ENCODE data around the gene DNAI7.

Gene DNAI7, protein sequence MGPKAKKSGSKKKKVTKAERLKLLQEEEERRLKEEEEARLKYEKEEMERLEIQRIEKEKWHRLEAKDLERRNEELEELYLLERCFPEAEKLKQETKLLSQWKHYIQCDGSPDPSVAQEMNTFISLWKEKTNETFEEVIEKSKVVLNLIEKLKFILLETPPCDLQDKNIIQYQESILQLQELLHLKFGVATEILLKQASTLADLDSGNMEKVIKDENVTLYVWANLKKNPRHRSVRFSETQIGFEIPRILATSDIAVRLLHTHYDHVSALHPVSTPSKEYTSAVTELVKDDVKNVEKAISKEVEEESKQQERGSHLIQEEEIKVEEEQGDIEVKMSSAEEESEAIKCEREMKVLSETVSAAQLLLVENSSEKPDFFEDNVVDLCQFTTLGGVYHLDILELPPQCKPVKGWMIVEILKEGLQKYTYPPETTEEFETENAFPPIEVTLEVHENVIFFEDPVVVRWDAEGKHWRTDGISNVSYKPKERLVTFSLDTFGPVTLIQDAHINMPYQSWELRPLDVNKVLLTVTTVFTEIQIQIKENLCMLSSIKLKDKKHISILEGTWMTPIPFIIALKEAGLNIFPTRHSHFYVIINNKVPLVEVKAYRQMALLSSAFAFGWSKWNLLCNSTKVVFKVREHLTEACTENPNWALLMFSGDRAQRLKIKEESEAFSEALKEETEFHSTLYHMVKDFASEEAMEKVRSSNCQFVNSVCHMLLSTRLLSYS

DNA sequence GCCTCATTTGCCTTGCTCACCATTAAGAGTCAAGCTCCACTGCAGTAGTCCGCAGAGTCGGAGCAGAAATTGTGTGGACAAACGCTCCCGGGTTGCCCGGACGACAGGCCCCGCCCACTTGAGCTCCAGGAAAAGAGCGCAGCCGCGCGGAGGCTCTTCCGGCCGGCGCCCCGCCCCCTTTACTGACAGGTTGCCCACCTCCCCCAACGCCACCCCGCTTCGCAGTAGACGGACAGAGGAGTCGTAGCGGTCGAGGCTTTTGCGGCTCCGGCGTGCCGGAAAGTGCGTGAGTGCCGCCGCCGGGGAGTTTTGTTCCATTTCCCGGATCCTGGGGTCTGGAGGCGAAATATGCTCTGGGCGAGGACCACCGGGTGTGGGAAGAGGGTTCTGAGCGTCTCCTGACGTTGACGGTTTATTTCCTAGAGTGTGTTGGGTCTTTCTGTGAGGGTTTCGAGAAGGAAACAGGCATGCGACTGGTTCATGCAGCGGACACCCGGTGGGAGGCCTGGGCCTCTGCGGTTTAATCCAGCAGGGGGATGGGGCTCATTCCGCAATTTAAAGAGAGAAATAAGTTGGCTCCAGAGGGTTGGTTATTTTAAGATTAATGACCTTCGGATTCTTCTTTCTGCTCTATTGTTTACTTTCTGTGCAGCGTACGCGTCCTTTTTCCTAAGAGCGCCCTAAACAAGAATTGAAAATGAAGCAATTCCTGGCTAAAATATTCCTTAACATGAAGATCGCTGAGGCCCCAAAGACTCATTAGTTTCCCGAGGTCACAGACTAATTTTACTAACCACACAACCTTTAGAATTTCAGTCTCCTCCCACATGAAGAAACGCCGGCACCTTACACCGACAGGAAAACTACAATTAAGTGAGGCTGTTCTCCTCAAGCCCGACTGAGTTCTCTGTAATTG, at the start of gene DNAI7, which contains the start of gene ETFRF1:
Gene DNAI7 (minus strand): TSS at position 105 of the 916 bp plus-strand sequence. CDS start 82 bp downstream, at position 23.
Gene ETFRF1 (plus strand): TSS at position 182 of the 916 bp plus-strand sequence. CDS start 8,720 bp downstream, outside the sequence.
- DNase-seq = peak; percentile 95

DNA sequence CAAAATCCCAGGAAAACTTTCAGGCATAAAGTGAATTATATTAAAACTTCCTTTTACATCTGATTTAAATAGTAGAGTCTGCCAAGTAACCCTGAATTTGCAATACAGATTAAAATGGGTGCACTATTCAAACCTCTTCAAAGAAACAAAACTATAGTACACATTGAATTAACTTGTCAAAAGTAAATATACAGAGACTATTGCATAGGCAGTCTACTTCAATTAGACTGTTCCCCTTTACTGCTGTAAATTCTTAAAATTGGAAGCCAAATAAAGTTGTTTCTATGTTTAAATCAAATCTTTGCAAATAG, 48.7 kb upstream of the DNAI7 start:
- DNase-seq = no peak

DNA sequence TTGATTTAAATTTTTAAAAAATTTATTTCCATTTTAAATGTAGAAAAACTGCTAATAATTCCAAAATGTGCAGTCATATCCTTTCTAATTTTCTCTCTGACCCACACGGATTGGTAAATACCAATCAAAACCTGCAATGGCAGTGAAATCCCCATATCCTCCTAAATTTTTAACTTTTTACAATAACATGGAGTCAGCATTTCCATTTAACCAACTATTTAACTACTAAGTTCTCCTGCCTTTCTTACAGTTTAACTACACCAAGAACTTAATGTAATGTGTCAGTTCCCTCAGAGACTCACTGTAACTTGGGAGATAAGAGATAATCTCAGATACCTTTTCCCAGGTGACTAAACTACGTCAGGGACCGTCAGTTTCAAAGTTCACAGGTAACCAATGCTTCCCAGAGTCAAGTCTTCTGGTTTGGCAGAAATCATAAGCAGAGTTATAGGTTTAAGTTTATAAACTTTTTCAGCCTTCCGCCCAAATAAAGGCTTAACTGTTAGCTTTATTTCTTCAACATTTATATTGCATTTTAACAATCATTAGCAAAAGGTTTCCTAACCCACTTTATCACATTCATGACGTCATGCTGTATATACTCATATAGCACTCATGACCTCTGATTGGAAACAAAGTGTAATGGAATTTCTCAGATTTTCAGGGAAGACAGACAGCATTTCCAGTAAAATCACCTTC, 48.2 kb upstream of the DNAI7 start:
- no peak for DNase-seq

DNA sequence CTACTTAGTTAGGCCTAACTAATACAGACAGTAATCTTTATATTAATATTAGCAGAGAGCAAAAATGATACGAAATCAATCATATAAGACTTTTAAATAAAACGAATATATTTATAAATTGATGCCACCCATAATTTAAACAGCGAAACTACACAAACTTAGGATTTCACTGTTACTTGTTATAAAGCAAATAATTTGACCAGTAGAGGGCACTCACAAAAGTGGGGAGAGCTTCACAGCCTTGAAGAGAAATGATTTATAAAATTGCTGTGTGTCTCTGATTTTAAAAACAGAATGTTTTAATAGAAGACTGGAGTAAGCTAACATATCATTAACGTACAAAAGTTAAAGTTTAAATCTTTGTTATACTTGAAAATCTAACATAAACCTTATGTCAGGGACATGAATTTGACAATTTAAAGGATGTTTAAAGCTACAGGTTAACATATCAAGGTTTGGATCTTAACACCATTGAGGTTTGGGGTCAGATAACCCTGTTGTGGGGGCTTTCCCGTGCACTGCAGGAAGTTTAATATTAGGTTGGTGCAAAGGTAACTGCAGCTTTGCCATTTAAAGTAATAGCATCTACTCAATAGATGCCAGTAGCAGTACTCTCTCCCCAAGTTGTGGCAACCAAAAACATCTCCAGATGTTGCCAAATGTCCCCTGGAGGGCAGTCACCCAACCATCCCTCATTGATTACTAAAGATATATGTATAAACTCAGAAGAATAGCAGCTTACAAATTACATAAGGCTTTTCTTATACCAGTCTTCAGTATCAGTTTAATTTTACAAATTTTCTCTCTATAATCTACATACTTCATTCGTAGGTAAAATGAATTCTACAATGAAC, 46.4 kb upstream of the DNAI7 start:
- DNase-seq = peak; percentile 34

DNA sequence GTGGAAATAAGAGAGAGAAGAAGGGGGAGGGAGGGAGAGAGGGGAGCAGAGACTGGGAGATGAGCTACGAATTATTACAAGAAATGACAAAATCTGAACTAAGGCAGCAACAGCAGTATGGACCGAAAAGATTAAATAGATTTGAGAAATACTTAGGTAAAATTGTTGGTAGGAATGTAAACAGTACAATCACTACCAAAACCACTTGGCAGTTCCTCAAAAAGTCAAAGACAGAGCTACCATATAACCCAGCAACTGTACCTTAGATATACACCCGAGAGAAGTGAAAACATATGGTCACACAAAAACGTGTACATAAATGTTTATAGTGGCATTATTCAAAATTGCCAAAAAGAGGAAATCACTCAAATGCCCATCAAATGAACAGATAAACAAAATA, 41.7 kb upstream of the DNAI7 start:
- DNase-seq = no peak

DNA sequence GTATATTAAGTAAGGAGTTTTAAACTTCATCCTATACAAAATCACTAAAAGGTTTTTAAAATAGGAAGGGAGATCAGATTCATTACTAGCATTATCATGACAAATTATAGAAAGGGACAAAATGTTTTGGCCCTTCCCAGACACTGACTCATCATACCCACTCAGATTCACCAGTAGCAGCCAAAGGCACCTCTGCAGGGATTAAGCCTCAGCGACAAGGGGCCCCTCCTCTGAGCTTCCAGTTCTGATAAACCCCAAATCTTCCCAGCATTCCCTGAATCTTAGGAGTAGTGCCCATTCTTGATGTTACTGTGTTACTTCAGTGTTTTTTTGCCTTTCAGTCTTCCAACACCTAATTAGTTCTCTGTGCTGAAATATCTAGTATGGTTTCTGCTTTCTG, 41.2 kb upstream of the DNAI7 start:
- no peak for DNase-seq

DNA sequence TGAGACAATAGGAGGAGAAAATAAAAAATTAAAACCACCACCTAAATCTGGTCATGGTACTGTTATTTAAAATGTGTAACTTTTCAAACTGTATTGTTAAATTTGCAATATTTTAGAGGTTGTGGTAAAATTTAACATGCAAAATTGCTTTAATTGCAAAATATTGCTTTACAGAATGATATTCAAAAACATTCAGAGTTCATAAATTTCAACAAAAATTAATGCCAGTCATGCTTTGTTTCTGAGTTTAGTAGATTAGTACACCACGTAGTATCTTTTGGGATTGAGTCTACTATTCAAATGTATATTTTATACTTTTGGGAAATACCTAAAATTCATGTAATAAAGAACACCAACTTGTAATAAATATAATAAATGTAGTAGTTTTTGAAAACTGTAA, 18.4 kb upstream of the DNAI7 start:
- DNase-seq = no peak

DNA sequence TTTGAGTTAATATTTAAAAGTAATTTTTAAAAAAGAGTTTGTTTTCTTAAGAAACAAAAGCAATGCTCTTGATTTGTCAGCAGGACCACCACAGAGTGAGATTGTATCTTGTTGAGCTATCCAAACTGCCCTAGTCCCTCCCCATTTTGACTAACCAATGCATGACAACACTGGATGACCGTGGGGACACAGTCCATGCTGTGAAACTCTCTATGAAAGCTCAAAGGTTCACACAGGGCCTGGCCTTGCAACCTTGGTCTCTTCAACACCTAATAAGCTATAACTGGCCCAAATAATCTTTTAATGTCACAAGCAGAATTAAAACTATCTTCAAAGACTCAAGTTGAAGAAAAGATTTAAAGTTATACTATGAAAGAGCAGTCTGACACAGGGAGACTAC, 13.6 kb upstream of the DNAI7 start:
- no peak for DNase-seq

DNA sequence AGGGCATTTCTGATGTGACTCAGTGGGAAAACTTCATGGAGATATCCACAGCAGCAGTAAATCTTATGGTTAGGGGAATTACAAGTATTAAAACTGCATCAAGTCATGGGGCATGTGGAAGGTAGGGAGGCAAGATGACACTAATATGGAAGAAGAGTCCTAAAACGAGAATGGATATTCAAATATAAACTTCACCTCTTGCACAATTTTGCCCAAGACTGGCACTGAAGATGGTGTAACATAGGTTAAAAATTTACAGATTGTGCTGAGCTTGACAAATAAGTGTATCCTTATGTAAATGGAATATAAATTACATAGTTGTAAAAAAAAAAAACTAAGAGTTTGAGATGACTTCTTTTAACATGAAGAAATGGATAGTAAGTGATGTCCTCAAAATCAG, 12.9 kb upstream of the DNAI7 start:
- DNase-seq = no peak

DNA sequence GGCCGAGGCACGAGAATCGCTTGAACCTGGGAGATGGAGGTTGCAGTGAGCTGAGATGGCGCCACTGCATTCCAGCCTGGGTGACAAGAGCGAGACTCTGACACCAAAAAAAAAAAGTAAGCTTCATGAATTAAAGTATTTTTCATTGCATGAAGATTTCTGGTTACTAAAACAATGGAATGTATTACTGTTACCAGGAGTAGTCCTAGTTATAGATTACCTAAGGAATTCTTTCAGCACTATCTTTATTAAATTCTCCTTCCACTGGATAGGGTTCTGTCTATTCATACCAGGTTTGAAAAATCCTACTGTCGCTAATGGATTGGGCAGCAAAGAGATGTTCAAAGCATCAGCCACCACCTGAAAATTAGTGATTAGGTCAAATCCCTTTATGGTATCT, 12.5 kb upstream of the DNAI7 start:
- DNase-seq = no peak

DNA sequence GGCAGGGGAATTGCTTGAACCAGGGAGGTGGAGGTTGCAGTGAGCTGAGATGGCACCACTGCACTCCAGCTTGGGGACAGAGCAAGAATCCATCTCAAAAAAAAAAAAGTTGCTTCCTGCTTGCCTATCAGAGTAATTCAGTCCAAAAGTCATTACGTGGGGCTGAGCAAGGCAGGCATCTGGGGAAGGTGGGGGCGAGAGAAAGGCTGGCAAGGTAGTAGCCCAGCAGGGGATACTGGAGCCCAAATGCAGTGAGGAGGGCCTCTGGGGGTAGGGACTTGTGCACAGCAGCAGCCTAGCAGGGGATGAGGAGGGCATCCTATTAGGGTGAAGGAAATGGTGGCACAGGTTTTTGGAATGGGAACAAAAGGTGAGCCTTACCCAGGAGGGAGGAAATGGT, 7.2 kb upstream of the DNAI7 start:
- DNase-seq = no peak

DNA sequence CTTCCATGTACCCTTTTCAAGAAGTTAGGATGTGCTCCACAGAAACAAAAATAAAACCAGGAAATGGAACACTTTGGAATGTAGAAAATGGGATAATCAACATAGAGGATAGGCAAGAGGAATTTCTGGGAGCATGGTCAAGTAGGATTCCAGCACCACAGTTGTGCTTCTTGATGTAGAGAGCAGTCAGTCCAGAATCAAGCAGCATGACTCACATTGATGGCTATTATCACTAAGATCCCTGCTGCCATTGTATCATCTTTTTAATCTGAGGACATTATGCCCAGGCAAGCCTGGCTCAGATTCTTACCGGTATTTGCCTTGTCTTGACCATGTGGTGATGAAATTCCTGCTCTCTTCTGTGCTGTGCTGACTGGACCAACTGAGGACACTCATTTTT, 5.7 kb upstream of the DNAI7 start:
- DNase-seq = no peak

DNA sequence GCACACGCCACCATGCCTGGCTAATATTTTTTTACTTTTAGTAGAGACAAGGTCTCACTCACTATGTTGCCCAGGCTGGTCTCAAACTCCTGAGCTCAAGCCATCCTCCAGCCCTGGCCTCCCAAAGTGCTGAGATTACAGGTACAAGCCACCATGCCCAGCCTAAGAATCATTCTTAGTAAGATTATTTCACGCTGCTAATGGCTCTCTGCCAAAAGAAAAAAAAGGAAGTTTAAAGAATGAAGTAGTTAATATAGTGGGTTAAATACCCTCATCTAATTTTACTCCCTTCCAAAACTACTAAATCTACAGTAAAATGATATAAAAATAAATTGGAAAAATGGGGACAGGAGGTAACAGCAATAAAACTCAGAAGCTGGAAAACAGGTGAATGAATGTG, 2.6 kb upstream of the DNAI7 start:
- no peak for DNase-seq

DNA sequence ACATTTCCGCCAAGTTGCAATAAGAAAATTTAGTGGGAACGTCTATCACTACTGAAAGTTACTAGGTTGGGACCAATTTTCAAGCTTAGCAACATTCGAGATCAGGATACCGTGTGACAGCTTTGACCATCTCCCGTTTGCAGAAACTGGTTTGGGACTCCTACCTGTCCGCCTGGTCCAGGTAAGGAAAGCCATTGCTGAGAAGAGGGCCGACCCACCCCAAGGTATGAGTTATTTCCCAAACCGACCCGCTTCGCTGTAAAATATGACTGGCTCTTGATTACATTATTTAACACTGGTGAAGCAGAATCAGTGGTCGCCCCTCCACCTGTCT, 271 bp downstream of the DNAI7 start:
- no peak for DNase-seq

DNA sequence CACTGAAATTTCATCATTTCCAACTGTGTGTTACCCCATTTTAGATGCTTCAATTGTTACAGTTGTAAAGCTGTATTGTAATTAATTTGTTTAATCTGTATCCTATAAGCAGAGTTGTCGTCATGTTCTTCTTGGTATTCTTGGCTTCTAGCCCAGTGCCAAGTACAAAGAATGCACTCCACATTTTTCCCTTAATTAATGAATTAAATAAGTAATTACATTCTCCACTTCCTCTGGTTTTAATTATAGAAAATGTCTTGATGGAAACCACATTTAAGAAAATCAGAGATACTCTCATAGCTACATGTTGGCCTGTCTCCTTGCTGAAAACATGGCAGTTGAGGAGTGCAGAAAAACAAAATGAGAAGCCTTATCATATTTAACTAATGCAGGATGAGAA, 746 bp downstream of the DNAI7 start:
- DNase-seq = no peak

DNA sequence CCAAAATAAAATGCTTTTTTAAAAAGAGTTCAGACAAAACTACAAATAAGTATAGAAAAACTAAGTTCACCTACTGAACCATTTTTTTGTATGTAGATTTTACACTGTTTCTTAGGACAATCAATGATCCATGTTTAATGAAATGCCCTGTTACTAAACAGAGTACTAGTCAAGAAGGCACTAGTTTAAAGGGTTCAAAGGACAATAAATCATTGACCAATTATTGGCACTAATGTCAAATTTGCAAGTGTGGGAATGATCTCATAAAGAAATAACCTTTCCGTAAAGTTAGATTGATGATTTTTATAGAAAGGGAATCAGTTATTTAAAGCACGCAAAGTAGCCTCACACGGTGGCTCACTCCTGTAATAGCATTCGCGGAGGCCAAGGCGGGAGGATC, 4.2 kb downstream of the DNAI7 start:
- DNase-seq = no peak

DNA sequence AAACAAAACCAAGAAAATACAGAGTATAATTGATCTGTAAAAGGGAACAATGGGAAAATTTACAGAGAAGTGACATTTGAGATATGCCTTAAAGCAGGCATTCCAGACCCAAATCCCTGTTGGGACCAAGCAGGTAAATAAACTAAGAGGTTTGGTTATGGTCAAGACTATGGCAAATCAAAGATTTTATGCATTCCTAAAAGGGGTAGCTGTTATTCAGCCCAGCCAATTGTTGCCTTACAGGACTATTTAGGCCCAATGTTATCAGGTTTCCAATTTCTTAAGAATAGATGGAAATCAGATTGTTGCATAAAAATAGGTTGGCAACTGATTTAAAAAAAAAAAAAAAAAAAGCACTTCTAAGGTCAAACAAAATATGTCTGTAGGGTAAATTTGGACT, 5.3 kb downstream of the DNAI7 start:
- no peak for DNase-seq

DNA sequence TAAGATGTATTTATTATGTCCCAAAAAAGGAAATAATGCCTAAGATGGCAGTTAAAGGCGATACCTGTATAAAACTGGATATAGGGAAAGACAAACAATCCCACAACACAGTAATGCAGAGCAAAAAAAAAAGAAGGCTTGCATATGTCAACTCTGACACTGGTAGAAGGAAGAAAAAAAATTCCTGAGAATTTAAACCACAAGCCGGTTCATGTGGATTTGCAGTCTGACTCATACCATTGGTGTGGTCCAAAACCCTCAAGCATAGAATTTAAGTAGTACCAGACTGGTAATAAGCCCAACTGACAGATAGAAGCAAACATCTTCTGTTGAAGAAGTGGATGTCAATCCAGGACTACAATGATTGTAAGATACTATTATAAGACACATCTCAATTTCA, 7.2 kb downstream of the DNAI7 start:
- no peak for DNase-seq

DNA sequence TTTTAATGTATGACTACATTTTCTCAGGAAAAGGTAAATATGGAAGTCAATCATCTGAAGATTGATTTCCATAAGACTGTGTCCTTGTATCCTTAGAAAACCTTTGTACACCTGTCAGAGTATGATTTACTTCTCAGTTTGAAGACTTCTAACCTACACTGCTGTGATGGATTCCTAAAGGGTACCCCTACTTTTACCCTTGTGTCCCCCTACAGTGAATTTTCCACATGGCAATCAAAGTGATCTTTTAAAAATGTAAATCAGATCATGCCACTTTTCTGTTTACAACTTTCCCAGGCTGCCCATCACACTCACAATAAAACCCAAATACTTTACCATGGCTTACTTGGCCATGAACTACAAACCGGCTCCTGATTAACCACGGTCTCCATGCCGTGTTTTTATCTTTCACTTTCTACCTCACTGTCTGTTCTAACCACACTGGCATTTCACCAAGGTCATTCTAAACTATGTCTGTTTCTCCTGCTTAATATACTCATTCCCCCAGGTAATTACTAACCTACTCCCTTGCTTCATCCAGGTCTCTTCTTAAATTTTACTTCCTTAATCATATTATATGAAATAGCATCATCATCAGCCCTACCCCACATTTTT, 8.1 kb downstream of the DNAI7 start:
- no peak for DNase-seq

DNA sequence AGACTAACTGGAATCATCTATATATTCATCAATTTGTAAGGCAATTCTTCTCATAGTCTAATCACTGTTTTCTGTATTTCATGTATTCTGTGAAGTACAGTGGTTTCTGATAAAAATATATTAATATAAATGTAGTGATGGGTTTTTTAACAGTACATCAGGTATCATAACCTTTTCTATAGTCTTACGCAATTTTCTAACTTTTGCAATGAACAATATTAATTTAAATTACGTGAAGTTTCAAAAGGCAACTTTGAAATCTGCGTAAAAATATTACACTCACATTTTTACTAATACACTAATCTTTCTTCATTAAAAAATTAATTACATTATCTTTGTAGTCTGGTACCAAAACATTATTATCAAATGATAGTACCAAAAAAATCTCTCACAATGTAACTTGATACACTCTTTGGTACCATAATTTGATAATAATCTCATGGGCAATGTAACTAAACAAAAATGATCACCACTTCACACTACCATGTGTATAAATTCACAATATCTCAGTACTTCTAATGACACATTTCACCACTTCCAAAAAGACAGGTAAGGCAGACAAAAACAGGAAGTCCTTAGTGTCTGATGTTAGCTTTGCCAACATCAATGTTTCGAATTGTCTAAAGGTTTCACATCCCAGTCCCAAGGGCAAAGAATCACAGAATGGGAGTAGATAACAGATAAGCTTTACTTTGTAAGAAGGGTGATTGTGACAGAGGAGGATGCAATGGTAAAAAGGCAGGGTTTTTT, 8.7 kb downstream of the DNAI7 start:
- DNase-seq = no peak

DNA sequence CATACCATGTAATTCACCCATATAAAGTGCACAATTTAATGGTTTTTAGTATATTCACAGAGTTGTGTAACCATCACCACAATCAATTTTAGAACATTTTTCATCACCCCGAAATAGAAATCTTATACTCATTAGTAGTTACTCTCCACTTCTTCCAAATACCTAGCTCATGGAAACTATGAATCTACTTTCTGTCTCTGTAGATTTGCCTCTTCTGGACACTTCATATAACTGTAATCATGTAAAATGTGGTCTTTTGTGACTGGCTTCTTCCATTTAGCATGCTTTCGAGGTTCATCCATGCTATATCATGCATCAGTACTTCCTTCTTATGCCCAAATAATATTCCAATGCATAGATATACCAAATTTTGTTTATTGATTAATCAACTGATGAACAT, 10.8 kb downstream of the DNAI7 start:
- DNase-seq = no peak

All from SHP77 treated with DMSO at 0.1 percent for 48 hours (cell line).